SU-DHL-6 (cell line): ENCODE data around the gene EXOC3L4.

Experiments
- EZH2phosphoT487 ChIP-seq: fragments of 200-600 bp; sonication (generic), shearing (Covaris generic); conservative IDR thresholded peaks from 2 replicates; pipeline ENCODE4 v1.6.1; 2018; ENCODE audit warnings: mild to moderate bottlenecking, antibody characterized with exemption, low read length, moderate library complexity, mixed read lengths
- TF ChIP-seq, protein P1 (sequence below): fragments of 200-600 bp; sonication (generic); IDR thresholded peaks from one replicate; pipeline ENCODE4 v1.5.1; 2017; ENCODE audit warnings: antibody characterized with exemption, mild to moderate bottlenecking, low read length, moderate library complexity; ENCODE audit not compliant: insufficient read depth, poor library complexity, severe bottlenecking

DNA sequence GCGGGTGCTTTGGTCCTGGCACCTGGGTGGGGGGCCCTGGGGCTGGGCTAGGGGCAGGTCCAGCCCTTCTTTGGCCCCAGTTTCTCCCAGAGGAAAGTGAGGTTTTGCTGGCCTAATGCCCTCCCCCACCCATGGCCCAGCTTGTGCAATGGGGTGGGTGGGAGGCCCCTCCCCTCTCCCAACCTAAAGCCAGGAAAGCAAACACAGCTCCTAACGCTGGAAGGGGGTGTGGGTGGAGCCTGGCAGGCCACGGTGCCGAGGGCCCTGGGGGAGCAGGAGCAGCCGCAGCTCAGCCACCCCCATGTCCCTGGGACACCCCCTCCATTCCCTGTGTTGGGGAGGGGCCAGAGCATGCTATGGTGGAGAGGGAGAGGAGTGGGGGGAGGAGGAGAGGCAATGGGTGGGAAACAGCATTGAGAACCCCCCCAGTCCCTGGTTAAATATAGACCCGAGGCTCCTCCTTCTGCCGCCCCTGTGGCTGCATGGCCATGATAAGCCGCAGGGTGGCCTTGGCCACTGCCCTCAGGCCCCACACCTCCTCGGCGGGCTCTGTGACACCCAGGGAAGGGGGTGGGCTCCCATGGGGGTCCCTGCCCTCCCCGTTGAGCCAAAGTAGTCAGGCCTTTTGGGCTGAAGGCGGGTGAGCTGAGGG is 4.7 kb downstream of the EXOC3L4 start:
- TF ChIP-seq, protein P1, sequence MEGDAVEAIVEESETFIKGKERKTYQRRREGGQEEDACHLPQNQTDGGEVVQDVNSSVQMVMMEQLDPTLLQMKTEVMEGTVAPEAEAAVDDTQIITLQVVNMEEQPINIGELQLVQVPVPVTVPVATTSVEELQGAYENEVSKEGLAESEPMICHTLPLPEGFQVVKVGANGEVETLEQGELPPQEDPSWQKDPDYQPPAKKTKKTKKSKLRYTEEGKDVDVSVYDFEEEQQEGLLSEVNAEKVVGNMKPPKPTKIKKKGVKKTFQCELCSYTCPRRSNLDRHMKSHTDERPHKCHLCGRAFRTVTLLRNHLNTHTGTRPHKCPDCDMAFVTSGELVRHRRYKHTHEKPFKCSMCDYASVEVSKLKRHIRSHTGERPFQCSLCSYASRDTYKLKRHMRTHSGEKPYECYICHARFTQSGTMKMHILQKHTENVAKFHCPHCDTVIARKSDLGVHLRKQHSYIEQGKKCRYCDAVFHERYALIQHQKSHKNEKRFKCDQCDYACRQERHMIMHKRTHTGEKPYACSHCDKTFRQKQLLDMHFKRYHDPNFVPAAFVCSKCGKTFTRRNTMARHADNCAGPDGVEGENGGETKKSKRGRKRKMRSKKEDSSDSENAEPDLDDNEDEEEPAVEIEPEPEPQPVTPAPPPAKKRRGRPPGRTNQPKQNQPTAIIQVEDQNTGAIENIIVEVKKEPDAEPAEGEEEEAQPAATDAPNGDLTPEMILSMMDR: no peak
- no peak for TF ChIP-seq EZH2phosphoT487
